SH-SY5Y (cell line): ENCODE measurements around the gene LCAT.

Source experiments
- GATA2 ChIP-seq: IDR thresholded peaks from 2 replicates; pipeline ENCODE4 v1.6.1; 2011; ENCODE audit warnings: mild to moderate bottlenecking, low read depth, low read length
- GATA3 ChIP-seq: IDR thresholded peaks from 2 replicates; pipeline ENCODE4 v1.6.1; 2011; ENCODE audit warnings: low read depth, mild to moderate bottlenecking, low read length, moderate library complexity

DNA sequence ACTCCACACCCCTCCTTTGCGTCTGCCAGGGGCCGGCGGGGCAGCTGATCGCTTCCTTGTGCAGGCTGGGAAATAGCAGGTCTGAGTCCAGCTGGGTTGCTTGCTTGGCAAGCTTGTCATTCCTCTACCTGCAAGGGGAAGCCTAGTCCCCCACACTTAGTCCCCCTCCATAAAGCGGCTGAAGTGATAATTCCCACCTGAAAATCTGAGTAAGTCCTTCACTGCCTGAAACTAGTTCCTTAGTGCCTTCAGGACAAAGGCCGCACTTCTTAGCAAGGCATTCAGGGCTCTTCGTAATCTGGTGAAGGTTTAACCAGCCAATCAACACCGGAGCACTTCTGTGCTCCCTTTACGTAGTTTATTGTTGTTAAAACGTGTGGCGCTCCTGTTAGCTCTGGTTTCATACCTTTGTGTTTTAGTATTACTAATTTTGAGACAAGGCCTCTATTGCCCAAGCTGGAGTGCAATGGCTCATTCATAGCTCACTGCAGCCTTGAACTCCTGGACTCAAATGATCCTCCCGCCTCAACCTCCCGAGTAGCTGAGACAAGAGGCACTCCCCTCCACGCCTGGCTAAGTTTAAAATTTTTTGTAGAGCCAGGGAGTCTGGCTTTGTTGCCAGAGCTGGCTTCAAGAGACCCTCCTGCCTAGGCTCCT lies 50.0 kb downstream of the LCAT start:
- TF ChIP-seq GATA2, result no peak
- no peak for TF ChIP-seq GATA3
